EH (cell line): ENCODE results near the gene JAKMIP2.
"Not testable (repeated sequence)": the region's sequence is repeated elsewhere in the genome, so short reads cannot be mapped to it uniquely, and the experiment has no call there.

Source experiments
- DNase-seq: peaks from one replicate; pipeline ENCODE4 v3.0.0-alpha.2; 2015; ENCODE audit warnings: low read depth

Gene JAKMIP2

GRCh38 chr5:147648597-147648996, 133.9 kb downstream of the JAKMIP2 start:
- no peak for DNase-seq

DNA sequence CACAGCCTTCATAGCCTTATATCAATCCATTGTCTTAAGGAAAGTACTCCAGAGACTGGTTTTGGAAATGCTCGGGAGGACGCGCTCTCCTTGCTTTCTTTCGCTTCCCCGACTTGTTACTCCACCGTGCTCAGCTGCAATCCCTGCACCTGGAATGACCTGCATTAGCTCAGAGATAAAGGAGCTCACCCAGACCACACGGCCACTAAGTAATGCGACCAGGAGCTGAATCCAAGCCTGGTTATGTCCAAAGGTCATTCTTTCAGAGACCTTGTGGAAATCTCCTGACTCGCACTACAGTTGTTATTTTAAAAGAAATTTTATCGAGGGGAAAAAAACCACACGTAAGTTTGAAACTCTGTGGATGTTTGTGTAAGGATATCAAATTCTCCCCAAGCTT, 137.3 kb downstream of the JAKMIP2 start:
- no peak for DNase-seq

GRCh38 chr5:147644460-147644859, 138.1 kb downstream of the JAKMIP2 start:
- DNase-seq = no peak

- no peak for DNase-seq
These were observed 139.4 kb downstream of the JAKMIP2 start for GRCh38 chr5:147643142-147643541.

GRCh38 chr5:147642666-147643065, 139.9 kb downstream of the JAKMIP2 start:
- no peak for DNase-seq

DNA sequence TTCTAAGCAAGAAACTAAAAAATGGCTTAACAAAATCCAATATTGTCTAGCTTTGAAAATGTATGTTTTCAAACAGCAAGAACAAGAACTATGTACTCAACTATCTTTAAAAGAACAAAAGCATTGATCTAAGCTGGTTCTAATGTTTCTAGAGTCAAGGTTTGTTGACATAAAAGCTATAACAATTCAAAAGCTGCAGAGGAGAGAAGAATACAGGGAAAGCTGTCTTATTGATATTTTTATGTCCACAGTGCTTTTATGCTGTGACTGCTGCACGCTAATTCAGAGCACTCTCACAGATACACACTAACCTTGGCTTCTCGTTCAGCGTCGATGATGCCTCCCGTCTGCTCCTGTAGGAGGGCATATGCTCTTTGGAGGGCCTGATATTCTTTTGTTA, 143.2 kb downstream of the JAKMIP2 start:
- DNase-seq = no peak

GRCh38 chr5:147636729-147636984, 145.9 kb downstream of the JAKMIP2 start:
- DNase-seq = no peak

DNA sequence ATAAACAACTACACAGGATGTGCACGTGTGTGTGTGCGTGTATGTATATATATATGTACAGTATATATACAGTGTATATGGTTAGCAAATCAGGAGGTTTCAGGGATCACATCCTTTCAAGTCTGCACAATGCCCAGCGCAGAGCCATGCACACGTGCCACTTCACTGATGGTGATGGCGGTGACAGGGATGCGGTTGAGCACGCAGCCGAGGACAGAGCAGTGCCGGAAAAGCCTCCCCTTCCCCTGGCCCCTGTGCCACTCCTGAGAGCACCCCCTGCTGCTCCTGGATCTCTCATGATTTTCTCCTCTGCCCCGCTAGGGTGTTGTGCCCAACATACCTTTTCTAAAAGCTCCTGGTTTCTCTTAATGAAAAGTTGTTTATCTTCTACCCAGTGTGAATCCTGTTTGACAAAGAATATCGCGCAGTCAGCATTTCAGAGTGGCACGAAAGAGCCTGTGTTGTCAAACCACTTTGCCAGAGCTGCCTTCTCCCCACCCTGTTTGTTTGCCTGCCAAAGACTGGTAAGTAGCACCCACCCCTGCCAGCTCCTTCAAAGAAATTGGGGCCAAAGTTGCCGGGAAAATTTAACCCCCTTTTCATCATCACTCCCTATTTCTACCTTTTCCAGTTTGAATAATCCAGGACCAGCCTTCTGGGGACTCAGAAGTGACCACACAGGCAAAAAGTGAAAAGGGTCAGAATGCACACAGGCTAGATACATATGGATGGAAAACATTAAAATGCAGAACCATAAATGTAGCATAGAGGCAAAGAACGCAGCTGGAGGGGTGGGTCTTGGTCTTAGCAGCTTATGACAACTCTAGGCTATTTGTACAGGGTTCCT, 146.4 kb downstream of the JAKMIP2 start:
- DNase-seq = no peak

GRCh38 chr5:147635439-147635838, 147.1 kb downstream of the JAKMIP2 start:
- not testable (repeated sequence) for DNase-seq

DNA sequence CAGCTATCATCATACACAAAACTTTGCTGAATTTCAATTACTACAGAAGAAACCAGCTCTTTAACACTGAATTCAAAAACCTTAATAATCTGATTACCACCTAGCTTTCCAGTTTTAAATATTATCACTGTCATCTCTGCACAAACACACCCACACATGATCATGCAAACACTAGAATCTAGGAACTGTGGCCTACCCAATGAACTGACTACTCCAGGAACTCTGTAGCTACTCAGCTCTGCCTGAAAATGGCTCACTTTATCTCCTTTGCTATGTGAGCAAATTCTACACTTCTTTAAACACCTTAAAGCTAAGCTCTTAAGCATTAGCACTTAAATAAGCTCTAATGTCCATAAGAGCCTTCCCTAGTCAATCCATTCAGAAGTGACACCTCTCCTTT, 149.4 kb downstream of the JAKMIP2 start:
- no peak for DNase-seq

GRCh38 chr5:147631428-147632003, 151.0 kb downstream of the JAKMIP2 start:
- no peak for DNase-seq

- no peak for DNase-seq
These were observed 153.3 kb downstream of the JAKMIP2 start for GRCh38 chr5:147629196-147629595.

GRCh38 chr5:147628058-147628895, 154.3 kb downstream of the JAKMIP2 start:
- peak; percentile 67 for DNase-seq

- DNase-seq = no peak
These were observed 156.1 kb downstream of the JAKMIP2 start for GRCh38 chr5:147626464-147626863.

GRCh38 chr5:147621016-147621415, 161.5 kb downstream of the JAKMIP2 start:
- no peak for DNase-seq

GRCh38 chr5:147619281-147619878, 163.1 kb downstream of the JAKMIP2 start:
- no peak for DNase-seq

GRCh38 chr5:147617711-147618350, 164.7 kb downstream of the JAKMIP2 start:
- no peak for DNase-seq

DNA sequence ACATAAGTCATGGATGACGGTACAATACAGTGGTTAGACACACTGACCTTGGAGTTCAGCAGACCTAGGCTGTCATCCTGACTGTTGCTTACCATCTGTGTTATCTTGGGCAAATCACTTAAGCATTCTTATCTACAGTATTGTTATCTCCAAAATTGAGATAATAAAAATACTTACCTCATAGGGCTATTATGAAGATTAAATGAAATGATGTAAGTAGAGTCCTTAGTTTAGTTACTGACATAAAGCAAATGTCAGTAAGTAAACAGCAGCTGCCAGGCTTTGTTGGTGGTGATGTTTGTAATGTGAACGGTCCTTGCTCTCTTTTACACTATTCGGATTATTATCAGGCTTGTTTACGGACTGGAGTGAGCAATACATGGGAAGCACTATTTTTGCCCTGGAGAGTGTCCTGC, 165.3 kb downstream of the JAKMIP2 start:
- no peak for DNase-seq

GRCh38 chr5:147616421-147616820, 166.1 kb downstream of the JAKMIP2 start:
- no peak for DNase-seq

GRCh38 chr5:147613359-147613758, 169.2 kb downstream of the JAKMIP2 start:
- DNase-seq = peak; percentile 55

DNA sequence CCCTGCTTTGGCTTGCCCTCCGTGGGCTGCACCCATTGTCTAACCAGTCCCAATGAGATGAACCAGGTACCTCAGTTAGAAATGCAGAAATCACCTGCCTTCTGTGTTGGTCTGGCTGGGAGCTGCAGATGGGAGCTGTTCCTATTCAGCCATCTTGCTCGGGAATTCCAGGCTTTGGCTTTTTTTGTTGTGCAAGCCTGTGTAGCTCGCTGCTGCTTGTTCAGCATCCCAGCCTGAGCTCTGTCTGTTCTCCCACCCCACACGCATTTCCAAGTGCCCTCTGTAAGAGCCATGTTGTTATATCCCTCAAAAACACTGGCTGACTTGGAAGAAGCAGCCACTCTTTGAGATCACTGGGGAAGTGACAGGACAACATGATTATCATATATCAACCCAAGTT, 171.0 kb downstream of the JAKMIP2 start:
- no peak for DNase-seq

GRCh38 chr5:147610798-147611197, 171.7 kb downstream of the JAKMIP2 start:
- DNase-seq = no peak
